Fibroblast of peridontal ligament (primary cell): ENCODE results near the gene TBCD.

Experiments used
- DNase-seq: peaks from one replicate; pipeline ENCODE4 v3.0.0-alpha.2; 2010; ENCODE audit errors: extremely low read depth

Gene TBCD

GRCh38 chr17:82907797-82908542 lies 156.1 kb downstream of the TBCD start:
- peak; percentile 9 for DNase-seq

GRCh38 chr17:82908543-82909160 lies 156.8 kb downstream of the TBCD start:
- DNase-seq: peak; percentile 8

GRCh38 chr17:82909322-82909904 lies 157.5 kb downstream of the TBCD start:
- DNase-seq: no peak

- DNase-seq: no peak
Observed at GRCh38 chr17:82910041-82910481, 158.2 kb downstream of the TBCD start.

- no peak for DNase-seq
Observed at GRCh38 chr17:82910770-82911169, 158.9 kb downstream of the TBCD start.

GRCh38 chr17:82911822-82912221 lies 160.0 kb downstream of the TBCD start:
- no peak for DNase-seq

- no peak for DNase-seq
Observed at GRCh38 chr17:82912484-82913089, 160.7 kb downstream of the TBCD start.

GRCh38 chr17:82913304-82914043 lies 161.6 kb downstream of the TBCD start:
- DNase-seq: peak; percentile 14

GRCh38 chr17:82914375-82914774 lies 162.5 kb downstream of the TBCD start:
- no peak for DNase-seq

GRCh38 chr17:82915010-82915756 lies 163.3 kb downstream of the TBCD start:
- DNase-seq: no peak

GRCh38 chr17:82915757-82916027 lies 163.8 kb downstream of the TBCD start:
- DNase-seq: no peak

- DNase-seq: no peak
Observed at GRCh38 chr17:82917699-82918345, 166.0 kb downstream of the TBCD start.

GRCh38 chr17:82918508-82918907 lies 166.6 kb downstream of the TBCD start:
- DNase-seq: no peak

- DNase-seq: no peak
Observed at GRCh38 chr17:82920150-82920549, 168.3 kb downstream of the TBCD start.

GRCh38 chr17:82920715-82921114 lies 168.8 kb downstream of the TBCD start:
- no peak for DNase-seq

GRCh38 chr17:82921426-82921825 lies 169.6 kb downstream of the TBCD start:
- DNase-seq: no peak

GRCh38 chr17:82922646-82923045 lies 170.8 kb downstream of the TBCD start:
- no peak for DNase-seq

- no peak for DNase-seq
Observed at GRCh38 chr17:82923366-82924113, 171.7 kb downstream of the TBCD start.

- DNase-seq: no peak
Observed at GRCh38 chr17:82924214-82924613, 172.3 kb downstream of the TBCD start.

GRCh38 chr17:82924812-82925211 lies 172.9 kb downstream of the TBCD start:
- no peak for DNase-seq
